Pancreas (tissue), 10 donors: ENCODE results near the gene FTCDNL1. TPM values are rescaled to one million over a fixed set of nuclear protein-coding genes. Genes with fewer than 3 reads are reported as not detected.

Experiments used
- ATAC-seq, 4 donors: fragments of 200-7000 bp; cut with Tn5 transposase; one replicate each; pipeline versions ENCODE4 v1.8.0 to v1.9.1; 2020; ENCODE audit warnings: mild to moderate bottlenecking in 4 of 4, moderate library complexity in 4 of 4
- DNase-seq, 6 donors: peaks; one replicate each; pipeline ENCODE4 v3.0.0-alpha.2; 2020
- FAIRE-seq: peaks from 2 replicates; lab custom pipeline; 2012; peaks lifted over from hg19 to GRCh38; lab: Jason Lieb, UNC
- H3K27ac ChIP-seq, 4 donors: fragments of 200-600 bp; sonication (generic); 1 replicate in 3 of 4; 2 replicates in 1 of 4; pipeline versions ENCODE4 v1.5.0 to v1.8.0; 2020
- H3K27me3 ChIP-seq, 4 donors: fragments of 200-600 bp; one replicate each; pipeline ENCODE4 v1.8.0; 2021
- H3K36me3 ChIP-seq, 3 donors: fragments of 200-600 bp; sonication (generic) in 1 of 3; one replicate each; pipeline versions ENCODE4 v1.5.0 to v1.8.0; 2020 to 2021
- H3K4me1 ChIP-seq, 3 donors: fragments of 200-600 bp; one replicate each; pipeline ENCODE4 v1.8.0; 2021
- H3K4me3 ChIP-seq, 4 donors: fragments of 200-600 bp; sonication (generic) in 2 of 4; one replicate each; pipeline versions ENCODE4 v1.5.0 to v1.8.0; 2020 to 2021
- H3K9me3 ChIP-seq, 4 donors: fragments of 200-600 bp; one replicate each; pipeline ENCODE4 v1.8.0; 2021
- CTCF ChIP-seq, 4 donors: fragments of 200-600 bp; sonication (generic) in 3 of 4; IDR thresholded peaks; one replicate each; pipeline versions ENCODE4 v1.5.0 to v1.8.0; 2021; ENCODE audit warnings: antibody characterized with exemption in 4 of 4
- WGBS, 2 donors: extraction: QIAGEN DNeasy Blood & Tissue Kit; methylation state at CpG; one replicate each; pipeline ENCODE4 v1.1.7; 2013; 5-methylcytosine and 5-hydroxymethylcytosine counted together
- intact Hi-C, 3 donors: fragments of 100-400 bp; cut with DNase I; formaldehyde crosslinking; loops; one replicate each; pipeline versions ENCODE4 v1.11.1 to v1.14.2; 2022
- polyA plus RNA-seq, 2 donors: library from polyadenylated mRNA; stranded (reverse); fragments of 200-250 nt; gene quantifications; one replicate each; pipeline ENCODE4 v1.2.3, GENCODE V29; 2013
- total RNA-seq, 6 donors: library from RNA; stranded (reverse); fragmentation: NEBNext Ultra II Directional in 4 of 6; extraction: Animal tissue kit (Norgen Biotek cat#: 25700) in 4 of 6; gene quantifications; one replicate each; pipeline versions ENCODE4 v1.2.1 to v1.2.4, GENCODE V29; 2021 to 2023
- donor health status: healthy with polysubstance abuse.
- donor health status: DM: no; HTN: no; CAD: no; lungs with moderate emphysema.
- donor health status: DM: no; HTN: no; CAD: no.
- donor health status: control.
- donor health status: control.
- donor health status: Bipolar disorder and iron deficiency.
- donor health status: DM: yes; HTN: yes; CAD: no.
- donor health status: DM: no; HTN: no; CAD: no.
- donor health status: DM: no; HTN: no; CAD: no.
- donor health status: DM: yes; HTN: yes; CAD: no.

The FTCDNL1 gene
- total and polyA plus RNA-seq, 8 donors, result 0.53 to 3.2 (median 1.4) TPM

- DNase-seq (no peak), FAIRE-seq (no peak), ATAC-seq (no peak)
- intact Hi-C loops, result loop anchor here in 1 of 3 donors (10.0 kb wide), 1 partner anchor 164 kb away; no protein-coding TSS in a partner anchor
- TF ChIP-seq CTCF (IDR thresholded peaks at IDR 0.05), result no peak
- Histone ChIP-seq H3K4me3 (no peak overlapping the region), H3K36me3 (no peaks in the 10 kb centered on the region), H3K4me1 (no peaks in the 10 kb centered on the region), H3K27ac (no peak overlapping the region), H3K9me3 (no peaks in the 10 kb centered on the region), H3K27me3 (no peaks in the 10 kb centered on the region)
- 85 to 100% methylated on average over 1 of the region's 1 CpG for WGBS, 2 donors
Measured at GRCh38 chr2:199869227-199869541, 18.2 kb upstream of the FTCDNL1 start.

GRCh38 chr2:199868431-199869226, 17.6 kb upstream of the FTCDNL1 start:
- no peak overlapping the region for H3K4me3 ChIP-seq
- no peaks in the 10 kb centered on the region for H3K27me3 ChIP-seq
- FAIRE-seq, result no peak
- DNase-seq, result no peak
- no peak for ATAC-seq
- WGBS, 2 donors, result 61 to 66% methylated on average over 5 of the region's 5 CpGs
- no peaks in the 10 kb centered on the region for H3K36me3 ChIP-seq
- no peaks in the 10 kb centered on the region for H3K4me1 ChIP-seq
- intact Hi-C loops, result loop anchor here in 1 of 3 donors (10.0 kb wide), 1 partner anchor 164 kb away; no protein-coding TSS in a partner anchor
- no peak overlapping the region for H3K27ac ChIP-seq
- H3K9me3 ChIP-seq, result no peaks in the 10 kb centered on the region
- no peak for TF ChIP-seq CTCF (IDR thresholded peaks at IDR 0.05)

DNA sequence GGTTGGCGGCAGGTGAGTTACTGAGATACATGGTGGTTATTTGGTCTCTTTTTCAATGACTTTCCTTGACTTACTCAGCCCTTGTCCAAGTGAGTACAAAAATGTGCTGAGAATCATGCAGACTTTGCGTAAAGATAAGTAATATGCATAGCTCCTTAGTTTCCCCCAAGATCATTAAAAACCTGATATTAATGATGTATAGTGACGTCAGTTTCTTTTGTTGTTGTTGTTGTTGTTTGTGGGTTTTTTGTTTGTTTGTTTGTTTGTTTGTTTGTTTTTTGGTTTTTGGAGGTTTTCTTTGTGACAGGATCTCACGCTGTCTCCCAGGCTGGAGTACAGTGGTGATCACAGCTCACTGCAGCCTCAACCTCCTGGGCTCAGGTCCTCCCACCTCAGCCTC, 14.9 kb upstream of the FTCDNL1 start:
- TF ChIP-seq CTCF (IDR thresholded peaks at IDR 0.05), result no peak
- intact Hi-C loops, result loop anchor here in 1 of 3 donors (10.0 kb wide), 1 partner anchor 161 kb away; no protein-coding TSS in a partner anchor
- FAIRE-seq, result no peak

DNA sequence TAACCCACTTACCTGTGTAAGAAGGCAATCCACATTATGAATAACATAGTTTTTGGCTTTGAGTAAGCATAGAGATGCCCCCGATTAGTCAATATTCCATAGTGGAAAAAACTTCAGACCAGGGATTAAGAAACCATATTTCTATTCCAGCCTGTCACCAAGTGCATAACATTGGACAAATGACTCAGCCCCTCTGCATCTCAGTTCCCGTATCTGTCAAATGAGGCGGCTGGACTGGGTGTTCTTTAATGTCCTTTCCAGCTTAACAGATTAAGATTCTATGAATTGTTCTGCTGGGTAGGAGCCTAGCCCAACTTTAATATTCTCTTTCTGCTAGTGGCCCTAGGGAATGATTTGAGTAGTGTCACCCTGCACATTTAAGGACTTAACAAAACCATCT, 11.8 kb upstream of the FTCDNL1 start:
- FAIRE-seq (no peak), DNase-seq (no peak), ATAC-seq (no peak)
- intact Hi-C loops, result loop anchor here in 1 of 3 donors (10.0 kb wide), 1 partner anchor 158 kb away; no protein-coding TSS in a partner anchor
- Histone ChIP-seq H3K9me3 (no peaks in the 10 kb centered on the region), H3K27me3 (no peaks in the 10 kb centered on the region), H3K27ac (no peak overlapping the region), H3K36me3 (no peaks in the 10 kb centered on the region), H3K4me3 (no peak overlapping the region), H3K4me1 (no peaks in the 10 kb centered on the region)
- TF ChIP-seq CTCF (IDR thresholded peaks at IDR 0.05), result no peak
- 64 to 75% methylated on average over 3 of the region's 3 CpGs for WGBS, 2 donors

More for the DNA sequence above, 14.9 kb upstream of the FTCDNL1 start:
- 91 to 95% methylated on average over 4 of the region's 4 CpGs for WGBS, 2 donors
- no peak for DNase-seq
- Histone ChIP-seq H3K27ac (no peak overlapping the region), H3K27me3 (no peaks in the 10 kb centered on the region), H3K36me3 (no peaks in the 10 kb centered on the region), H3K4me3 (no peak overlapping the region), H3K4me1 (no peaks in the 10 kb centered on the region), H3K9me3 (no peaks in the 10 kb centered on the region)
- ATAC-seq, result no peak
